CD4-positive, CD25-positive, alpha-beta regulatory T cell (primary cell): ENCODE results near the gene PLET1. TPM values are rescaled to one million over a fixed set of nuclear protein-coding genes. Genes with fewer than 3 reads are reported as not detected.
A peak's percentile ranks its signal among the peaks of the same experiment; 100 is the strongest.

ENCODE experiments used
- ATAC-seq, 2 donors: fragments of 150-1000 bp; cut with Tn5 transposase; one replicate each; pipeline ENCODE4 v1.10.0; 2021; ENCODE audit warnings: low read depth in 2 of 2, moderate number of reproducible peaks in 2 of 2, moderate library complexity in 1 of 2
- DNase-seq, 3 donors: peaks; one replicate each; pipeline versions ENCODE4 v3.0.0 to v3.0.0-alpha.2; 2012 to 2022; ENCODE audit warnings: mixed read lengths in 1 of 3
- H3K27ac ChIP-seq: one replicate; pipeline ENCODE4 v1.7.0; 2013; ENCODE audit warnings: mild to moderate bottlenecking, low read length; ENCODE audit not compliant: insufficient read depth, poor library complexity, severe bottlenecking
- H3K27me3 ChIP-seq: one replicate; pipeline ENCODE4 v1.7.0; 2013; ENCODE audit warnings: low read length; ENCODE audit not compliant: control insufficient read depth, insufficient read depth
- H3K36me3 ChIP-seq: one replicate; pipeline ENCODE4 v1.7.0; 2013; ENCODE audit warnings: mild to moderate bottlenecking, low read length, moderate library complexity; ENCODE audit not compliant: control insufficient read depth, insufficient read depth
- H3K4me1 ChIP-seq: 2 replicates; pipeline ENCODE4 v1.7.0; 2013; ENCODE audit warnings: mild to moderate bottlenecking, low read length; ENCODE audit not compliant: insufficient read depth, control insufficient read depth, poor library complexity, severe bottlenecking
- H3K4me3 ChIP-seq: one replicate; pipeline ENCODE4 v1.7.0; 2013; ENCODE audit warnings: low read depth, mild to moderate bottlenecking, low read length, moderate library complexity
- H3K9me3 ChIP-seq, 2 experiments: 1 replicate in 1 of 2; 2 replicates in 1 of 2; pipeline ENCODE4 v1.7.0; 2013; ENCODE audit warnings: low read length in 2 of 2, mild to moderate bottlenecking in 1 of 2, moderate library complexity in 1 of 2; ENCODE audit not compliant: control insufficient read depth in 2 of 2
- H3K27ac Mint-ChIP-seq, 3 donors: one replicate each; pipeline ENCODE4 v1.8.0; 2020 to 2022; ENCODE audit warnings: mild to moderate bottlenecking in 3 of 3, mixed read lengths in 3 of 3, moderate library complexity in 2 of 3
- H3K27me3 Mint-ChIP-seq: one replicate; pipeline ENCODE4 v1.8.0; 2022; ENCODE audit warnings: mild to moderate bottlenecking, mixed read lengths
- H3K36me3 Mint-ChIP-seq: one replicate; pipeline ENCODE4 v1.8.0; 2020; ENCODE audit warnings: mixed read lengths
- H3K4me1 Mint-ChIP-seq, 4 donors: one replicate each; pipeline ENCODE4 v1.8.0; 2020 to 2022; ENCODE audit warnings: mixed read lengths in 4 of 4, mild to moderate bottlenecking in 1 of 4
- H3K4me3 Mint-ChIP-seq, 4 donors: one replicate each; pipeline ENCODE4 v1.8.0; 2020 to 2022; ENCODE audit warnings: mild to moderate bottlenecking in 4 of 4, mixed read lengths in 4 of 4, moderate library complexity in 3 of 4
- H3K9me3 Mint-ChIP-seq, 7 donors: one replicate each; pipeline ENCODE4 v1.8.0; 2020 to 2022; ENCODE audit warnings: mixed read lengths in 7 of 7, mild to moderate bottlenecking in 3 of 7, moderate library complexity in 2 of 7
- polyA plus RNA-seq, 4 donors: library from polyadenylated mRNA; unstranded; fragments of 300-500 nt; fragmentation: Illumina TruSeq; gene quantifications; one replicate each; pipeline ENCODE4 v1.2.3, GENCODE V29; 2021
- total RNA-seq: library from RNA; stranded (reverse); gene quantifications from one replicate; pipeline ENCODE4 v1.2.3, GENCODE V29; 2022

The PLET1 gene
- total and polyA plus RNA-seq, 5 donors from 2014 or later, result not detected

DNA sequence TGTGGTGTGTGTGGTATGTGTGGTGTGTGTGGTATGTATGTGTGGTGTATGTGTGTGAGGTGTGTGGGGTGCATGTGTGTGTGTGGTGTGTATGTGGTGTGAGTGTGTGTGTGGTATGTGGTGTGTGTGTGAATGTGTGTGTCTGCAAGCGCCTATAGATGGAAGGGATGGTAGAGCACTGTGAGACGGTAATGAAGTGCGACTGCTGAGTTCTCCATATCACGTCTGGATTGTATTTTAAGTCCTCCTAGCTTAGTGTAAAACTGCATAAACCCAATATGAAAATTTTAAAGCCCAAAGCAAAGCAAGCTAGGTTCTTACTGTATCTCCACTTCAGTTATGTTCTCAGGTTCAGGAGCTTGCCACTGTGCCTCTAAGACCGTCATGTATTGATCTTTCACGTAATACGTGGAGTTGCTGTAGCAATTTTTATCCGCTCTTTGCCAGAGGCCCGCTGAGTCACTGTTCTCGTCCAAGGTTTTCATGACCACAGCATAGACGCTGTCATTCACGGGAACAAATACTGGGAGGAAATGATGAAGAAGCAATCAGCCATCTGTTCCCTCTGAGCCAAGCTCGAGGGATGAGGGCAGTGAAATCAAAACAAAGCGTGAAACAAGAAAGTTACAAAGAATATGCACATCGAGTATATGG, 5.5 kb downstream of the PLET1 start:
- Mint-ChIP-seq H3K27ac (no peak overlapping the region), H3K4me1 (no peaks in the 10 kb centered on the region)
- DNase-seq, result no peak

DNA sequence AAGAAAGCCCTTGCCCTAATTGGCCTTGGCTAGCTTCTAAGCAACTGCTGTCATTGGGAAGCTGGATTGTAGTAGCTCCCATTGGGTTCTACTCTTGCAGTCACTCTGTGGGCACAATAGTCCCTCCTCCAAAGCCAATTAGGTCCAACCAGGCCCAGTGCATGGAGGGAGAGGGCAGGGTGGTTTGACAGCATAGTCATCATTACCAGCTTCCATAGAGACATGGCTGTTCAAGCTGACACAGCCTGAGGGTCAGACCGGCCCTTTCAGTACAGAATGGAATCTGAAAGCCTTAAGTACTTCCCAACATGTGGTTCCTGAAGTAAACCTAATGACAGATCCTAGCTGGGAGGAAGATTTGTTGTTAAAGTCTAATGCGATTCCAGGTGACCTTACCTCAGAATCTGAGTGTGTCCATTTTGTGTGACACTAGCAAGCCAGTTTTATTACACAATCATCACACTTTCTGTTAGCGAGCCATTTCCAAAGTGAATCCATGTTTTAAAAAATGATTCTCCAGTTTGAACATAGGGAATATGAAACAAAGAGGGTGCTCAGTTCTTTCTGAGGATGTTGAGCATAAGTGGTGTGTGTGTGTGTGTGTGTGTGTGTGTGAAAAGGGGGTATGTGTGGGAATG, 6.9 kb downstream of the PLET1 start:
- H3K4me3 Mint-ChIP-seq, result no peak overlapping the region
- H3K4me1 ChIP-seq, result no peaks in the 10 kb centered on the region
- DNase-seq (no peak), ATAC-seq (no peak)
- H3K27ac Mint-ChIP-seq, result peak overlapping the region in 1 of 3 donors; percentile 14
- H3K4me1 Mint-ChIP-seq, result no peaks in the 10 kb centered on the region
- no peaks in the 10 kb centered on the region for H3K36me3 ChIP-seq
- H3K9me3 Mint-ChIP-seq, result no peaks in the 10 kb centered on the region
- no peak overlapping the region for H3K27ac ChIP-seq
- H3K9me3 ChIP-seq, result no peaks in the 10 kb centered on the region
- H3K27me3 ChIP-seq, result no peaks in the 10 kb centered on the region
- H3K4me3 ChIP-seq, result no peak overlapping the region
- H3K36me3 Mint-ChIP-seq, result peaks cover 15% of the 10 kb centered on the region
- H3K27me3 Mint-ChIP-seq, result no peaks in the 10 kb centered on the region

More for the DNA sequence above, 5.5 kb downstream of the PLET1 start:
- H3K4me3 Mint-ChIP-seq, result no peak overlapping the region
- H3K4me1 ChIP-seq, result no peaks in the 10 kb centered on the region
- peaks cover 10% of the 10 kb centered on the region for H3K36me3 Mint-ChIP-seq
- H3K36me3 ChIP-seq, result no peaks in the 10 kb centered on the region
- H3K27ac ChIP-seq, result no peak overlapping the region
- no peaks in the 10 kb centered on the region for H3K9me3 ChIP-seq
- H3K27me3 ChIP-seq, result no peaks in the 10 kb centered on the region
- no peaks in the 10 kb centered on the region for H3K9me3 Mint-ChIP-seq
- no peaks in the 10 kb centered on the region for H3K27me3 Mint-ChIP-seq
- no peak for ATAC-seq
- H3K4me3 ChIP-seq, result no peak overlapping the region

DNA sequence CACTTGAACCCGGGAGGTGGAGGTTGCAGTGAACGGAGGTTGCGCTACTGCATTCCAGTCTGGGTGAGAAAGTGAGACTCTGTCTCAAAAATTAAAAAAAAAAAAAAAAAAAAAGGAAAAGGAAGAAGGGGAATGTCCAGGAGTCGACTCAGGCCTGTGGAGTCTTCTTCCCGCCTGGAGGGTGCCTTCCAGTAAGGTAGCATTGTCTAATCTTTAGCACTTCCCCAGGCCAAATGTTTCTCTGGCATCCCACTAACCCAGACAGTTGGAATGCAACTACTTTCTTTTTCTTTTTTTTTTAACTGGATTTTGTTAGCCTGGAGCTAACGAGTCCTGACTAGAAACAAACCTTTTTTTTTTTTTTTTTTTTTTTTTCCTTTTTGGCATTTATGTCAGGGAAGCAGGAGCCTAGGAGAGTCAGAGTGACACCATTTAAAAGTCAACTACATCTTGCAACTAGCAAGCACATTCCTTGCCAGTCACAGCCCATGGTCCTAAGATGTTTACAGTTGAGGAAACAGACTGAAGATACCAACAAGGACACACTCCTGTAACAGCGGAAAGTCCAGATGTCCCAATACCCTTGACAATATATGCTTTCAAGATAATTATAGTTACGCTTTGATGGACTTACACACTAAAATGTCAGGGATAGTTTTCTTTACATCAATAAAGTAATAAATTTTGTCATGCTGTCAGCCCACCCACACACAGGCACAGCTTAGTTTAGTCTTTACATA, 10.6 kb downstream of the PLET1 start:
- Mint-ChIP-seq H3K4me3 (no peak overlapping the region), H3K27ac (no peak overlapping the region), H3K36me3 (peaks cover 8% of the 10 kb centered on the region), H3K4me1 (peaks cover 0 to 4% (median 0%) of the 10 kb centered on the region in 4 donors), H3K9me3 (no peaks in the 10 kb centered on the region), H3K27me3 (no peaks in the 10 kb centered on the region)
- no peaks in the 10 kb centered on the region for H3K4me1 ChIP-seq
- H3K27ac ChIP-seq, result no peak overlapping the region
- ATAC-seq (no peak), DNase-seq (no peak)
- no peaks in the 10 kb centered on the region for H3K27me3 ChIP-seq
- no peak overlapping the region for H3K4me3 ChIP-seq
- no peaks in the 10 kb centered on the region for H3K36me3 ChIP-seq
- peaks cover 0 to 2% of the 10 kb centered on the region in 2 experiments for H3K9me3 ChIP-seq

- no peak overlapping the region for H3K27ac Mint-ChIP-seq
- ATAC-seq, result no peak
- H3K4me3 ChIP-seq, result no peak overlapping the region
These were observed 12.5 kb downstream of the PLET1 start for GRCh38 chr11:112248201-112248600.

DNA sequence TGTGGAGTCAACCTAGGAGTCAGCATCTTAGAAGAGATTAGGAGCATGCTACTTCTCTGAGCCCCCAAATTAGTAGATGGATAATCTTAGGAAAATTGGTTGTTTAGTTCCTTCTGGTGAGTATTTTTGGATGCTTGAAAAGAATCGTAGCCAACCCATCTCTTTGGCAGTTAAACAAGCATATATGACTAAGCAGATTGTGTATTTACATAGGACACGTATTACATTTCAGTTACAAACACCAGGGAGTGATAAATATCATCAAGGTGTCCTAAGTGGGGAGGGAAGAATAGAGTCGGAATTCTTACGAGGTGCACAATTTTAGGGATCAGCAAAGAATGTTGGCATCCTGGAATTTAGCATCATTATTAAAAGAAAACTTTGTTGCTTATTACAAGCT, 13.5 kb downstream of the PLET1 start:
- Mint-ChIP-seq H3K36me3 (peaks cover 24% of the 10 kb centered on the region), H3K9me3 (peaks cover 0 to 10% (median 1%) of the 10 kb centered on the region in 7 donors), H3K27me3 (no peaks in the 10 kb centered on the region), H3K4me1 (peaks cover 0 to 4% (median 0%) of the 10 kb centered on the region in 4 donors), H3K27ac (no peak overlapping the region), H3K4me3 (no peak overlapping the region)
- no peak for ATAC-seq
- H3K4me1 ChIP-seq, result no peaks in the 10 kb centered on the region
- no peak for DNase-seq
- H3K27me3 ChIP-seq, result no peaks in the 10 kb centered on the region
- H3K27ac ChIP-seq, result no peak overlapping the region
- H3K4me3 ChIP-seq, result no peak overlapping the region
- peaks cover 0 to 2% of the 10 kb centered on the region in 2 experiments for H3K9me3 ChIP-seq
- H3K36me3 ChIP-seq, result peaks cover 3% of the 10 kb centered on the region

More at GRCh38 chr11:112248201-112248600, 12.5 kb downstream of the PLET1 start:
- Mint-ChIP-seq H3K4me3 (no peak overlapping the region), H3K27me3 (no peaks in the 10 kb centered on the region), H3K4me1 (peaks cover 0 to 4% (median 0%) of the 10 kb centered on the region in 4 donors), H3K36me3 (peaks cover 18% of the 10 kb centered on the region), H3K9me3 (peaks cover 0 to 6% (median 1%) of the 10 kb centered on the region in 7 donors)
- no peaks in the 10 kb centered on the region for H3K4me1 ChIP-seq
- H3K36me3 ChIP-seq, result peaks cover 3% of the 10 kb centered on the region
- H3K9me3 ChIP-seq, result peaks cover 0 to 2% of the 10 kb centered on the region in 2 experiments
- DNase-seq, result no peak
- no peaks in the 10 kb centered on the region for H3K27me3 ChIP-seq
- no peak overlapping the region for H3K27ac ChIP-seq

- Mint-ChIP-seq H3K36me3 (peaks cover 47% of the 10 kb centered on the region), H3K4me3 (no peak overlapping the region)
- H3K36me3 ChIP-seq, result peaks cover 28% of the 10 kb centered on the region
These were observed 19.2 kb downstream of the PLET1 start for GRCh38 chr11:112241486-112241885.

DNA sequence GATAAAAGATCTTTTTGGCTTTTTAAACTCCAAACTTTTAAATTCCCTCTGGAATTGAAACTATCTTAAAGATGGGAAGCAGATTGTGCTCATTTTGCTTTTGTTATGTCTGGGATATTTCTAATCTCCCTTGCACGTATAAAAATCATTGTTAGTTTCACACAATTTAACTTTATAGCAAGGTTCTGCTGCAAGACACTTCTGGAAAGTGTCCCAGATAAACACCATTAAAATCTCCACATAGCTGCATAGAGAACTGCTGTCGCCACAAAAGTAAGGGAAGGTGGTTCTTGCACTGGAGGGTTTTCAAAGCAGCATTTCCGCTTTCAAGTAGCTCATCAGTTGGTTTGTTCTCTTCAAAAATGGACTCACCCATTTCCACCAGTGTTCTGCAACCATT, 22.6 kb downstream of the PLET1 start:
- Histone ChIP-seq H3K27ac (no peak overlapping the region), H3K4me3 (no peak overlapping the region), H3K4me1 (no peaks in the 10 kb centered on the region), H3K36me3 (peaks cover 51% of the 10 kb centered on the region), H3K27me3 (no peaks in the 10 kb centered on the region), H3K9me3 (no peaks in the 10 kb centered on the region)
- no peaks in the 10 kb centered on the region for H3K27me3 Mint-ChIP-seq
- H3K4me3 Mint-ChIP-seq, result no peak overlapping the region
- peaks cover 0 to 5% (median 0%) of the 10 kb centered on the region in 7 donors for H3K9me3 Mint-ChIP-seq
- no peak overlapping the region for H3K27ac Mint-ChIP-seq
- DNase-seq (no peak), ATAC-seq (no peak)
- peaks cover 50% of the 10 kb centered on the region for H3K36me3 Mint-ChIP-seq
- H3K4me1 Mint-ChIP-seq, result peaks cover 0 to 4% (median 0%) of the 10 kb centered on the region in 4 donors

More at GRCh38 chr11:112241486-112241885, 19.2 kb downstream of the PLET1 start:
- no peak overlapping the region for H3K27ac ChIP-seq
- ATAC-seq, result no peak
- Mint-ChIP-seq H3K9me3 (peaks cover 0 to 10% (median 3%) of the 10 kb centered on the region in 7 donors), H3K27ac (no peak overlapping the region), H3K4me1 (no peaks in the 10 kb centered on the region), H3K27me3 (no peaks in the 10 kb centered on the region)
- DNase-seq, result no peak
- no peak overlapping the region for H3K4me3 ChIP-seq
- no peaks in the 10 kb centered on the region for H3K4me1 ChIP-seq
- H3K27me3 ChIP-seq, result no peaks in the 10 kb centered on the region
- H3K9me3 ChIP-seq, result peaks cover 0 to 2% of the 10 kb centered on the region in 2 experiments
